Stimulated activated CD8-positive, alpha-beta memory T cell treated with anti-CD3 and anti-CD28 coated beads, Interleukin-4, amount 100 ng/mL, for 1 hour (primary cell): ENCODE data around the gene PIP5K1B.

Experiments
- DNase-seq, 2 donors: peaks; one replicate each; pipeline ENCODE4 v3.0.0-alpha.2; 2020; ENCODE audit warnings: low read depth in 2 of 2, low spot score in 1 of 2

Gene PIP5K1B

DNA sequence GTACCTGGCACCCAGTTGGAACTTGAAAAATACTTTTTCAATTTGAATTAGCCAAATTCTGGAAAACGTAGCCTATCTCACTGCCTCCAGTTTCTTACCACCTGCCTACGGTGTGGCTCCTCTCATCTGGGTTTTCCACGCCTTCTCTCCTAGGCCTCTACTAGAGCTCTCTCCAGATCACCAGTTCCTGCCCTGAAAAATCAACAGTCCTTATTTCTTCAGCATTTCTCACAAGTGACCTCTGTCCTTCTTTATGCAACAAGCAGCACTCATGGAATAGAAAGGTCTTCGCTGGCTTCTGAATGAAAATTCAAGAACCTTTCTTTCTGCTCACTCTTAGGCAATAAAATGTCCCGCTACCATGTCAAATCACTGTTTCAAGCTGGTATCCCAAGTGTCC is 64.8 kb downstream of the PIP5K1B start:
- no peak for DNase-seq

DNA sequence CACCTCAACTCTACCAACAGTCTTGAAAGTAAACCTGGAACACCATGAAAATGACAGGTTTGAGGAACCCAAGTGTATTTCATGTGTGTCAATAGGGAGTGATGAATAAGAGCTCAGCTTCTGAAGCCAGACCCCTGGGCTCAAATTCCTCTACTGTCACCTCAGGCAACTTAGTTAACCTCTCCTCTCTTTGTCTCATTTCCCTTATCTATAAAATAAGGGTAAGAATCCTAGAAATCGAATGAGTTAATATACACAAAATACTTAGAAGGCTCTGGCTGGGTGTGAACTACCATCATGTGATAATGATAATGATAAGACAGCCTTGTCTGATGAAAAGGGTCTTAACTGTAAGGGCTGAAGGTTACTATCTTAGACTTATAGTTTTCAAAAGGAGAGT is 66.3 kb downstream of the PIP5K1B start:
- DNase-seq: no peak

DNA sequence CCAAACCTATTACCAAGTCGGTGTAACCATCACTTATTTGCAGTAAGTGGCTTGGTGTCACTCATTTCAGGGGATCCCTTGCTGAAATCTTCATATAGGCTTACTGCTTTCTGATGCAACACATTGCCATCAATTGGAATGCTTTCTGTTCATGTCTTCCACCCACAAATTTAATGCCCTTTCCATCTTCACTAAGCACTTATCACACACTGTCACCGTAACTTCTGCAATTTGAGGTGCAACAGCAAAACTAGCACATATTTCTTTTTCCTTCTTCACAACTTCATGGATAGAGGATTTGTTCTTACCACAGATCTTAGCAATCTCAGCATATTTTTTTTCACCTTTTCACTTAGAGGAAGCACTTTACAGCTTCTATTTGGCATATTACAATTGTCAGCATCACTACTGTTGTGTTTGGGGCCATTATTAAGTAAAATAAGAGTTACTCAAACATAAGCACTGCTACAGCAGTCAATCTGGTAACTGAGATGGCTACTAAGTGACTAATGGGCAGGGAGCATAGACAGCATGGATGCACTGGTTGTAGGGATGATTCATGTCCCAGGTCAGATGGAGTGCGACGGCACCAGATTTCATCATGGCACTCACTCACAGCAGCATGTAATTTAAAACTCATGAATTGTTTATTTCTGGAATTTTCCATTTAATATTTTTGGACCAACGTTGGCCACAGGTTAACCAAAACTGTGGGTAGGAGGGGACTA is 70.1 kb downstream of the PIP5K1B start:
- DNase-seq: no peak

DNA sequence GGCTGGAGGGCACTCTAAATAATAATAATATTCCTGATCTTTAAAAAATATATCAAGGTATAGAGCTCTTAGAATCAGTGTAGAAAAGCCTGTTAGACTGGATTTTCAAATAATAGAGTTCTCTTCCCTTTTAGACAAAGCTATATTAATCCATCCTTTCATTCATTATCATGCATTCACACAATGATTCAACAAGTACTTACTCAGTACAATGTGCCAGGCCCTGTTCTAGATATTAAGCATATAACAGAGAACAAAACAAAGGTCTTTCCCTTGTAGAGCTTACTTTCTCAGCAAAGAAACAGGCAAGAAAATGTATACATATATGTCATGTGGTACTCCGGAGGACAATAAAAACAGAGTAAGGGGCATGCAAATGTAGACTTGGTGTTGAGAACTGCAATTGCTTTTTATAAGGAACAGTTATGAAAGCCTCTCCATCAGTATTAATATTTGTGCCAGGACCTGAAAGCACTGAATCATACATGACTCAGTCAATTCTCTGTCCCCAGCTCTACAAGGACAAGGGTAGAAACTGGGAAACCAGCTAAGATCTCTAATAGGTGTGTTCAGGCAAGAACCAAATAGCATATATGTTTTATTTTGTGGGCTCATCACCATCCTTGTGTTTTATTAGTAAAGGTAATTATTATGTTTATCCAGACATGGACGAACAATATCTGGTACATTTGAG is 72.2 kb downstream of the PIP5K1B start:
- no peak for DNase-seq

DNA sequence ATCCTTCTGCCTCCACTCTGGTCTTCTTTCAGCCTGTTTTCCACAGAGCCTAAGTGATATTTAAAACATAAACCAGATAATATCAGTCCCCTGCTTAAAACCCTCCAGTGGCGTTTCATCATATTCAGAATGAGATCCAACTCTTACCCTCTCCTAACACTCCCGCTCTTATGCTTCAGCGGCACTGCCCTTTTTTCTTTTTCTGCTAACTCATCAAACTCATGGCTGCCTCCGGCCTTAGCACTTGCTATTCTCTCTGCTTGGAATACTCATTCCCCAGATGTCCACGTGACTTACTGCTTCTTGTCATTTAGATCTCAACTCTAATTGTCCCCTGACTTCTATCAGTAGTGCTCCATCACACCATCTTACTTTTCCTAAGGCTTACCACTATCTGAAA is 73.6 kb downstream of the PIP5K1B start:
- no peak for DNase-seq

DNA sequence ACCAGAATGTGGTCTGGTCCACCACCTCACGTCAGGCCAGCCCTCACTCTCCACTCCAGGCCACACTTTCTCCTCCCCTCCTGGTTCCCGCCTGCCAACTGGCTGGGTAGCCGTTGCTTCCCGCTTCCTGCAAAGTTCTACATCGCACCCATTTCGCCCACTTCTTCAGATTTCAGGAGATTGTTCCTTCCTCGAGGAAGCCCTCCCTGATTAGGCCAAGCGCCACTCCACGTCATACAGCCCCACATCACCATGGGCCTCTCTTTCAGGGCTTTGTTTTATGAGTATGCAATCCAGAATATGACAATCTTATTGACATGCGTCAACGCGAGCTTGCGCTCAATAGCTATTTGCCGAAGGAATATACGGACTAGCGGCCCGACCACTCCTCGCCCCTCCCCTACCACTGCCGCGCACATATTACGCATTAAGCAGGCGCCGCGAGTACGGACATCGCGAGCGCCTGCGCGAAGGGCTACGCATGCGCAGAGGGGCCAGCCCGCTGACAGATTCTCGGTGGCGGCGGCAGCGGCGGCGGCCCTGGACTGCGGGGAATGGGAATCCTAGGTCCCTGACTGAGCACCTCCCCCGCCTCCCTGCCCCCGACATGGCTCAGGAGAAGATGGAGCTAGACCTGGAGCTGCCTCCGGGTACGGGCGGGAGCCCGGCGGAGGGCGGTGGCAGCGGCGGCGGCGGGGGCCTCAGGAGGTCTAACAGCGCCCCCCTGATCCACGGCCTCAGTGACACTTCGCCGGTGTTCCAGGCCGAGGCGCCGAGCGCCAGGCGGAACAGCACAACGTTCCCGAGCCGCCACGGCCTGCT is 74.7 kb downstream of the PIP5K1B start:
- peak; percentile 86 to 89 for DNase-seq

DNA sequence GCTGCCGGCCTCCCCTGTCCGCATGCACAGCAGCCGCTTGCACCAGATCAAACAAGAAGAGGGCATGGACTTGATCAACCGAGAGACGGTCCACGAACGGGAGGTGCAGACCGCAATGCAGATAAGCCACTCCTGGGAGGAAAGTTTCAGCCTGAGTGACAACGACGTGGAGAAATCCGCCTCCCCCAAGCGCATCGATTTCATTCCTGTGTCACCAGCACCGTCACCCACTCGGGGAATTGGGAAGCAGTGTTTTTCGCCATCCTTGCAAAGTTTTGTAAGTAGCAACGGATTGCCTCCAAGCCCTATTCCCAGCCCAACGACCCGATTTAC is 75.3 kb downstream of the PIP5K1B start:
- no peak for DNase-seq

DNA sequence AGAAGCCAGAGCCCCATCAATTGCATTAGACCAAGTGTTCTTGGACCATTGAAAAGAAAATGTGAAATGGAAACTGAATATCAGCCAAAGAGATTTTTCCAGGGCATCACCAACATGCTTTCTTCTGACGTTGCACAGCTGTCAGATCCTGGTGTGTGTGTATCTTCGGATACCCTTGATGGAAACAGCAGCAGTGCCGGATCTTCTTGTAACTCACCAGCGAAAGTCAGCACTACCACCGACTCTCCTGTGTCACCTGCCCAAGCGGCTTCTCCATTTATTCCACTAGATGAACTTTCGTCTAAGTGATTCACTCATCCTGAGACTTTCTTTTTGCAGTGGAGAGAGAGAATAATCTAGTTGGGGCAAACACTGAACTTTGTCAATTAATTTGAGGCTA is 75.7 kb downstream of the PIP5K1B start:
- no peak for DNase-seq

DNA sequence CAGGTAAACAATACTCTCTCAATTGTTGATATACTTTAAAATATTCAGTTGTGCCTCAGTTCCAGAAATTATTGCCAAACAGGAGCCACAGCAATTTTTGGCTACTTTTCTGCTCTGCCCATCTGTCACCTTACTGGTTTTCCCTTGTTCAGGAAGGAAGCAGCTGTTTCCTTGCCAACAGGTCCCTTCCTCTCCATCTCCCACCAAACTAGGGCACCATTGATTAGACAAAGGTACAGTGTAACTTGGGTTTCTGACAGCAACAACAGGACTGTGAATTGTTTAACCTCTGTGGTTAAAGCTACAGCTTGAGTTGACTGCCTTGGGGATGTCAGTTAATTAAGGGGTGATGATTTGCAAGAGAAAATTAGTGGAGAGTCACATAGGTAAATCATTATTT is 76.9 kb downstream of the PIP5K1B start:
- DNase-seq: no peak

DNA sequence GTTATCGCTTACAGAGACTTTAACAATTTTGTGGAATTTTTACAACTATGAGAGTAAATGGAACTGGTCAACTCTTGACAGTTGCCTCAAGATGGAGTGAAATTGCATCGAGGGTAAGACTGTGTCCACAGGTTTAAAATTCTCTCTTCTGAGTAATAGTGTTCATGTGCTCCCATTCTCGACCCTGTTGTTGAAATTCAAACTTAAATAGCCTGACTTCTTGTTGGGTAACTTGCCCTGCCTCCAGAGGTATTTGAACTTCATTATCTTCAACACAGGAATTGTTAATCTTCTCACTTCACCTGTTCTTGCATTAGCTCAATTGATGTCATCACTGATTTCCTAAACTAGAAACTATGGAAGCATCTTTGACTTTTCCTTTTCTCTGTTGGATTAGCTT is 77.5 kb downstream of the PIP5K1B start:
- no peak for DNase-seq

DNA sequence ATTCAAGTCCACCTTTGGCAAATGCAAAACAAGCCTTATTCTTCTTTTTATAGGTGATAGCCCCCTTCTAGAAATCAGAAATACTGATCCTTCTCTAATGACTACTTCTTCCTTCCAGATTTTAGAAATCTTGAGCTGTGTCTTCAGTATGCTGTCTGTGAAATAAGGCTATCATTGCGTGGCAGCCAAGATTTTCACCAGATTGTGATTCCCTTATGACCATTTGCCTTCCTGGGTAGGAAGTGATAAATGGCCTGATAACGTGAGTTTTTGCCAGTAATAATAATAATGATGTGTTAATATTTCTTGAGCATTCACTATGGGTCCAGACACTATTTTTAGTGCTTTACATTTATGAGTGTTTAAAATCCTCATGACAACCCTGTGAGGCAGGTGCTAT is 80.9 kb downstream of the PIP5K1B start:
- no peak for DNase-seq

DNA sequence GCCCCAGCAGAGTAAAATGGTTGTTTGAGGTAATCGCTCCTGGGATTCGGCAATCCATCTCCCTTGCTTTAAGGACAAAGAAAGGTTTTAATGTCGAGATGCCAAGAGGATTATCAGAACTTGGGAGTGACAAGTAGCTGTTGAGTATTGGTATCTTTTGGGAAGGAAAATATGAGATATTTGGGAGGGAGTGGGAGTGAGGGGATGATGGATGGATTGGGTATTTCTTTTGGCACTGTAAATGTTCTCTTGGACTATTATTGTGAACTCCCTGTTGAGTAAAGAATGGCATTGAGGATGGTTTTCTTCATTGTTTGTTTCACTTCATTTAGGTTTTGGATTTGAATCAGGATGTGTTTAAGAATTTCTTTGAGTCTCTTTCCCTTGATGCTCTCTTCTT is 86.1 kb downstream of the PIP5K1B start:
- DNase-seq: no peak

DNA sequence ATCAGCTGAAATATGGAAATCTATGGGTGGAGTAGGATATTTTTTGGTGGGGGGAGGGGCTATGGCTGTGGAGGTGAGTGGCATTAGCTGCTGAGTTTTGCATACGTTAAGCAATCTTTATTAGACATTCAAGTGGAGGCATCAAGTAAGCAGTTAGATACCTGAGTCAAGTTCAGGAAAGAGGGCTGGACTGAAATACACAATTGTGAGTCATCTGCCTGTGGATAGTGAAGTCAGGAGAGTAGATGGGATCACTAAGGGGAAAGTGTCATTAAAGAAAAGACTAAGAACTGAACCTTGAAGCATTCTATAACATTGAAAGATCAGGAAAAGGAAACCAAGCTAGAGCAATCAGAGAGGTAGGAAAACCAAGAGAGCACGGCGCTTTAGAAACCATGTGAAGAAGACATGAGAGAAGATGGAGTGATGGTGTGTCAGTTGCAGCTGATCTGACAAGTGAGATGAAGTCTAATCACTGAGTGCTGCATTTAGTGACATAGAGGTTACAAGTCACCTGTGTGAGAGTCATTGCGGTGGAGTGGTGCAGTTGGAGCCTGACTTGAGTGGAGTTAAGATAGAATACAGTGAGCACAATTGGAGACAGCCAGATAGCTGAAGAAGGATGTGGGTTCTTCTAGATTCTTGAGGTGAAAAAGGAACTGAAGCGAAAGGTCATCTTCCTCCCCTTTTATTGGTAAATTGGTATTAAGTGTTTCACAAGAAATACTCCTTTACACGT is 88.7 kb downstream of the PIP5K1B start:
- DNase-seq: no peak

DNA sequence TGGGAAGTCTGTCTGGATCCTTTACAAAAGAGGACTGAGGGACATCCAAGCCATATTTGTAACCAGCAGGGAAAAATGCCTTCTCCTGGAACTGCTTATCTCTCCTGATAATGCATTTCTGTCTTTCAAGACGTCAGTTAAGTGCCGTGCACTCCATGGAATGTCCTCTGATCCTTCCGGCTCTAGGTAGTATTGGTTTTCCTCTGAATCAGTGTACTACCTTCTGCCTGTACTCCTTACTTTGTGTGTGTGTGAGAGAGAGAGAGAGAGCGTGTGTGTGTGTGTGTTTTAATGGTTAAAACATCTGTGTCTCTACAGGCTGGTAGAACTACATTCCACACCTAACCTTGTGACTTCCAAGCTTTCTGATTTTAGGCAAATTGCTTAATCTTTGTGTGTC is 89.9 kb downstream of the PIP5K1B start:
- no peak for DNase-seq

DNA sequence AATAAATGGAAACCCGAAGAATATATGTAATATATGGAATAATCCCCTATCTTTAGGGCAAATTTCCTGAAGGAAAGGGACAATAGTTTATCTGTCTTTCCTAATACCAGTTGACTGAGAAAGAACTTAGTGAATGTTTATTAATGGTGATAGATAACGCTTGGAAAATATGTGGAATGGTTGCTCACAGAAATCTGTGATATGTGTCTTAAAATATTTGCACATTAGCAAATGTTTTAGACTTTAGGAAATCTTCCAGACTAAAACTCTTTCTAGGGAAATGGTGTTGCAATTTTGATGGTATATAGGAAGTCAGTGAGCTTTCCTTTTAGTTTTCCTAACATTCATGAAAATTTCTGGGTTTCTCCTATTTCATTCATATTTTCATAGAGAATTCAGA is 90.4 kb downstream of the PIP5K1B start:
- no peak for DNase-seq

DNA sequence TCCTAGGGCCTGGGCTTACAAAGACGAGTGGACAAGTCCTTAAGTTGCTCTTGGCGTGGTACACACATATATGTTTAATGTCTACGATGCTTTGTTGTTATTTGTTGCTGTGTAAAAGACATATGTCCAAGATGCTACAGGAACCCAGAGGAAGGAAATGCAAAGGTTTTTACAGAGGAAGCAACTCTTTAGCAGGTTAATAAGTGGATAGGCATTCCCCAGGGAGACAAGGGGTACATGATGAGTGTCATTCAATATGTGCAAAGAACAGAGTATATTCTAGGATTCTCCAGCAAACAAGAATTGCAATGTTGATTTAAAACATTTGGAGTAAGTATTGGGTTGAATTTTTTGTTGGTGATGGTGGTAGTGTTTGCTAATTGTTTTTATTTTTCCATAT is 92.1 kb downstream of the PIP5K1B start:
- DNase-seq: no peak

DNA sequence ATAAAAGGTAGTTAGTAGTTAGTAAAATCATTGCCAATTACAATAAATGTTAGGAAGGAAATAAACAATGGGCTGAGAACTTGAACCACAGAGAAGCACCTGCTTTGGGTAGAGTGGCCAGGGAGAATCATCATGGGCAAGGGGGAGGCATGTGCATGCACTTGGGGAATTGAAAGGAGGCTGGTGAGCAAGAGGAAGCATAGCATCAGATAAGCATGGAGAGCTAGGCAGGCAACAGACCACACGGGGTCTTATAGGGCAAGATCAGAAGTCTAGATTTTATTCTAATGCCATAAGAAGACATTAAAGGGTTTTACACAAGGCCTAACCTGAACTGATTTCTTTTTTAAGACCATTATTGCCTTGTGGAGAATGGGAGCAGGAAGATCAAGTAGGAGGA is 93.4 kb downstream of the PIP5K1B start:
- no peak for DNase-seq

DNA sequence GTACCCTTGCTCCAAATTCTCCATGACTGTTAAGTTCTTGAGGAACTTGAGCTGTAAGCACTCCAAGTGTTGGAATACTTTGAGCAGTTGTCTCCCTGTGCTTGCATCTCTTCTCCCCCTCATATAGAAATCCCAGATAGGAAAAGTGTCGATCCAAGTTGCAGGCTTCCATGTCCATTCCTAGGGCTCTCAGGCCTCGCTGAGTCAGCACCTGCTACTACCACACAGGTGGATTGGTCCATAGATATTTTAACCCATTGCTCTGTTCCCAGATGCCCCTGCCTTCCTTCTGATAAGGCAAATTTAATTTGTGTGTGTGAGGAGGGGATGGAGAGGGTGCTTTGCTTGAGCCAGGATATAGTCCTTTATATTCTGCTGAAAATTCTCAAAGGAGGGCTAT is 95.8 kb downstream of the PIP5K1B start:
- no peak for DNase-seq

DNA sequence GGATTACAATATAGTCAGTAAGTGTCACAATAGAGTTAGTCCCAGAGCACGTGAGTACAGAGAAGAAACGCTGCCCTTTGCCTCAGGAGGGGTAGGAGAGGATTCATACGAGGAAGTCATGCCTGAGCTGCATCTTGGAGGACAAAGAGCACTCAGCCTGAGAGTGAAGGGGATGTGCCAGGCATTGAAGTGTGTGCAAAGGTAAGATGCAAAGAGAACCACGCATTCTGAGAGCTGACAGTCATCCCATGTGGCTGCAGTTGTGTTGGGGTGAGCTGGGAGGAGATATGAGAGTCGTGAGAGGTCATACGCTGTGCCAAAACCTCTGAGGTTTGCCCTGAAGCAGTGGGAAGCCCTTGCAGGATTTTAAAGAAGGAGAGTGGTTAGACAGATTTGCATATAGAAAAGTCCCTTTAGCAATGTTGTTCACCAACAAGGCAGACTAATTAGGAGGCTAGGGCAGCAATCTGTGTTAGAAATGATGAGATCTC is 97.5 kb downstream of the PIP5K1B start:
- no peak for DNase-seq

DNA sequence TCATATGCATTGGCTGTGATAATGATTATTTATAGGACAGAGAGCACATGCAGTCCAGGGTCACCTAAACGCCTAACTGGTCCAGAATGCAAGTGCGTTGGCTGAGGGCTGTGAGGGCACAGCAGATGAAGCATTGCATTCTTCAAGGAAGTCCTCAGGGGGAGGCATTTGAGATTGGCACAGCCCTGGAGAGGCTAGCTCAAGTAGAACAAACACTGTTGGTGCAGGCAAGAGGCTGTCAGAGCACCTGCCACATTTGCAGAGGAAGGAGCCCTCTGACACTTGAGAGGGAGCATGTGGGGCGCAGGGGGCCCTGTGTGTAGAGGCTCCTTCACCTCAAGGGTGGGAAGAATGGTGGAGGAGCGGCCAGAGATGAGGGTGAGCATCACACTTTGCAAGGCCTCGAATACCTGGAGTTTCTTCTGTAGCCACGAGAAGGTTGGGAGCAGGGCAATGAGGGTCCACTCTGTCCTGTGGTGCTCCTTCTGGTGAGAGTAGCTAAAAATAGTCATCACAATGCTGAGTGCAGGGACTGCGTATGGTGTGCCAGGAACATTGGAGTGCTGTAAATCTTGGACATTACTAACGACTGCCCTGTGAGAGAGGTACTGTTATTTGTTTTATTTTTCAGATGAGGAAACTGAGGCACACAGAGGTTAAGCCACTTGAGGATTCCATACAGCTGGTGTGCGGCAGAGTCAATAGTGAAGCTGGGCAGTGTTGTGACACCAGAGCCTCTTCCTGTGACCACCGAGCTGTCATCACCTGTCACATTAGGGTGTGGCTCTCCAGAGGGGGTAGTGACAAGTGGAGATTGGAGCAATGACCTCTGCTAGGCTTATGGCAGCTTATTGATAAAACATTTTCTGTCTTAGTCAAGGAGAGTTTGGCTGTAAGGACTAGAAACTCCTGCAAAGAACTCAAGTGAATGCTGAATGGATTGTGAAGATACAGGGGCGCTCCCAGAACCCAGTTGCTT is 100.2 kb downstream of the PIP5K1B start:
- DNase-seq: no peak
